Fibroblast of lung (primary cell): Measurements from ENCODE around the gene ANXA4. TPM values are rescaled to one million over a fixed set of nuclear protein-coding genes. Genes with fewer than 3 reads are reported as not detected.

Experiments used
- DNase-seq, 2 donors: peaks; one replicate each; pipeline versions ENCODE4 v3.0.0 to v3.0.0-alpha.2; 2010; ENCODE audit warnings: low read depth in 2 of 2
- H2AFZ ChIP-seq: 2 replicates; pipeline ENCODE4 v1.5.1; 2012; ENCODE audit warnings: low read length, control low read depth, inconsistent platforms
- H3K27ac ChIP-seq: 2 replicates; pipeline ENCODE4 v1.5.1; 2011; ENCODE audit warnings: low read length, control low read depth; ENCODE audit not compliant: insufficient read depth
- H3K27me3 ChIP-seq: 2 replicates; pipeline ENCODE4 v1.5.1; 2011; ENCODE audit warnings: mild to moderate bottlenecking, low read length; ENCODE audit not compliant: control insufficient read depth, insufficient read depth
- H3K36me3 ChIP-seq: 2 replicates; pipeline ENCODE4 v1.5.1; 2011; ENCODE audit warnings: low read length; ENCODE audit not compliant: control insufficient read depth, insufficient read depth
- H3K4me1 ChIP-seq: 2 replicates; pipeline ENCODE4 v1.5.1; 2011; ENCODE audit warnings: low read length; ENCODE audit not compliant: control insufficient read depth, insufficient read depth; ENCODE audit errors: extremely low read depth
- H3K4me2 ChIP-seq: 2 replicates; pipeline ENCODE4 v1.5.1; 2011; ENCODE audit warnings: low read length, control low read depth; ENCODE audit not compliant: insufficient read depth; ENCODE audit errors: extremely low read depth
- H3K4me3 ChIP-seq, 4 experiments: fragments of 200-600 bp in 1 of 4; sonication (generic) in 1 of 4; replicated peaks in 1 of 4; 2 replicates each; pipeline ENCODE4 v1.5.1; 2011 to 2016; ENCODE audit warnings: low read length in 4 of 4, low read depth in 3 of 4, mild to moderate bottlenecking in 3 of 4, control low read depth in 2 of 4, inconsistent platforms in 1 of 4, mixed read lengths in 1 of 4; ENCODE audit not compliant: insufficient read depth in 1 of 4; ENCODE audit errors: control extremely low read depth in 1 of 4
- H3K79me2 ChIP-seq: 2 replicates; pipeline ENCODE4 v1.5.1; 2012; ENCODE audit warnings: mild to moderate bottlenecking, low read length, inconsistent platforms; ENCODE audit not compliant: control insufficient read depth, insufficient read depth
- H3K9ac ChIP-seq: 2 replicates; pipeline ENCODE4 v1.5.1; 2011; ENCODE audit warnings: mild to moderate bottlenecking, low read length, control low read depth; ENCODE audit not compliant: insufficient read depth
- H3K9me3 ChIP-seq: 2 replicates; pipeline ENCODE4 v1.5.1; 2012; ENCODE audit warnings: low read depth, low read length; ENCODE audit not compliant: control insufficient read depth, insufficient read depth
- H4K20me1 ChIP-seq: 2 replicates; pipeline ENCODE4 v1.5.1; 2011; ENCODE audit warnings: low read length; ENCODE audit not compliant: control insufficient read depth, insufficient read depth; ENCODE audit errors: extremely low read depth
- EZH2 ChIP-seq: IDR thresholded peaks from 2 replicates; pipeline ENCODE4 v1.5.1; 2012; ENCODE audit warnings: low read length, control low read depth, mild to moderate bottlenecking; ENCODE audit errors: missing control alignments
- polyA plus RNA-seq, 2 donors: library from polyadenylated mRNA; depleted of rRNA in 1 of 2; stranded (reverse) in 1 of 2; unstranded in 1 of 2; fragments of >200 nt; gene quantifications; 2 replicates each; pipeline ENCODE4 v1.2.1, GENCODE V29; 2011 to 2012; ENCODE audit warnings: missing spikeins in 1 of 2
- total RNA-seq: library from RNA; depleted of rRNA; stranded (reverse); fragments of >200 nt; gene quantifications from 2 replicates; pipeline ENCODE4 v1.2.1, GENCODE V29; 2014
- TF ChIP-seq, protein P1 (sequence below), 2 donors: IDR thresholded peaks in 1 of 2; conservative IDR thresholded peaks in 1 of 2; 1 replicate in 1 of 2; 2 replicates in 1 of 2; pipeline ENCODE4 v1.5.1; 2011 to 2012; ENCODE audit warnings: low read length in 2 of 2, control low read depth in 1 of 2, inconsistent platforms in 1 of 2, low read depth in 1 of 2, mild to moderate bottlenecking in 1 of 2

Gene ANXA4
- total and polyA plus RNA-seq, 2 donors (not counting 1 experiment from before 2014, with no cell fraction given), result 98.4 to 114 TPM

DNA sequence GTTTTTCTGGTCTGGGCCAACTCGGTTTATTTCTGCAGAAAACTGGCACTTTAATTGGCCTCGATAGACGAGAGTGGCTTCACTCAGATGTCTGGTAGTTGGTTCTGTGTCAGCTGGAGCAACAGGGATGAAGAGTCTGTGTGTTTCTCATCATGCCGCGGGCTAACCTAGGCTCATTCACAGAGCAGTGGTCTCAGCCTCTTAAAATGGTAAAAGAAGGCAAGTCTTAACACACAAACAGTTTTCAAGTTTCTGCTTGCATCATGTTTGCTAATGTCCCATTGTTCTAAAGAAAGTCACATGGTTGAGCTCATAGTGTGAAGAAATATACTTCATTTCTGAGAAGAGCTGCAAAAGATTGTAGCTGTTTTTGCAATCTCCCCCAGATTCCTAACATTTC, 37.5 kb upstream of the ANXA4 start:
- no peak for TF ChIP-seq EZH2
- TF ChIP-seq, protein P1, sequence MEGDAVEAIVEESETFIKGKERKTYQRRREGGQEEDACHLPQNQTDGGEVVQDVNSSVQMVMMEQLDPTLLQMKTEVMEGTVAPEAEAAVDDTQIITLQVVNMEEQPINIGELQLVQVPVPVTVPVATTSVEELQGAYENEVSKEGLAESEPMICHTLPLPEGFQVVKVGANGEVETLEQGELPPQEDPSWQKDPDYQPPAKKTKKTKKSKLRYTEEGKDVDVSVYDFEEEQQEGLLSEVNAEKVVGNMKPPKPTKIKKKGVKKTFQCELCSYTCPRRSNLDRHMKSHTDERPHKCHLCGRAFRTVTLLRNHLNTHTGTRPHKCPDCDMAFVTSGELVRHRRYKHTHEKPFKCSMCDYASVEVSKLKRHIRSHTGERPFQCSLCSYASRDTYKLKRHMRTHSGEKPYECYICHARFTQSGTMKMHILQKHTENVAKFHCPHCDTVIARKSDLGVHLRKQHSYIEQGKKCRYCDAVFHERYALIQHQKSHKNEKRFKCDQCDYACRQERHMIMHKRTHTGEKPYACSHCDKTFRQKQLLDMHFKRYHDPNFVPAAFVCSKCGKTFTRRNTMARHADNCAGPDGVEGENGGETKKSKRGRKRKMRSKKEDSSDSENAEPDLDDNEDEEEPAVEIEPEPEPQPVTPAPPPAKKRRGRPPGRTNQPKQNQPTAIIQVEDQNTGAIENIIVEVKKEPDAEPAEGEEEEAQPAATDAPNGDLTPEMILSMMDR (conservative IDR thresholded peaks at IDR 0.05 in 1 of 2, IDR thresholded peaks at IDR 0.05 in 1 of 2; ENCODE audit: low read depth in 1 of 2, low read length in 2 of 2), result no peak
- H2AFZ ChIP-seq, result no peak overlapping the region
- no peak overlapping the region for H3K4me2 ChIP-seq
- H3K9me3 ChIP-seq, result no peaks in the 10 kb centered on the region
- H3K27me3 ChIP-seq, result no peaks in the 10 kb centered on the region
- no peaks in the 10 kb centered on the region for H4K20me1 ChIP-seq
- H3K9ac ChIP-seq, result no peak overlapping the region
- no peak overlapping the region for H3K27ac ChIP-seq
- no peaks in the 10 kb centered on the region for H3K4me1 ChIP-seq
- no peaks in the 10 kb centered on the region for H3K79me2 ChIP-seq
- DNase-seq, result no peak
- H3K4me3 ChIP-seq, result no peak overlapping the region
- no peaks in the 10 kb centered on the region for H3K36me3 ChIP-seq

DNA sequence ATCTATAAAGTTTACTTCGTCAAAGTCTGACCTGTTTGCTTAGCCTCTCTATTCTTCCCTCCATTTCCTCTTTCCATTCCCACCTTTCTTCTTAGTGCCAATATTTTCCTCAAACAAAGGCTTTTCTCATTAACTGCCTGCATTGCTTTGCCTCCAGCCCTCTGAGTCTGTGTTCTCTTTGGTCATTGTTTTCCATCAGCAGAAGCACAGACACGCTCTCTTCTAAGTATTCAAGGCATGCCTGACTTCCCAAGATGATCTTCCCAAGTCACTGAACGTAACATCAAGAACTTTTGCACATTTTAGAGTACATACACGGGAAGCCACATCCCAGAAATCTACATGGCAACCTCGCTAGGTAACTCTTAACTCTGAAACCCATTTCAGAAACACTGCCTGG, 32.6 kb upstream of the ANXA4 start:
- Histone ChIP-seq H3K27ac (no peak overlapping the region), H3K4me3 (no peak overlapping the region), H3K4me1 (no peaks in the 10 kb centered on the region), H2AFZ (no peak overlapping the region), H3K27me3 (no peaks in the 10 kb centered on the region), H3K9me3 (no peaks in the 10 kb centered on the region), H3K36me3 (no peaks in the 10 kb centered on the region), H4K20me1 (no peaks in the 10 kb centered on the region), H3K79me2 (no peaks in the 10 kb centered on the region), H3K9ac (no peak overlapping the region), H3K4me2 (no peak overlapping the region)
- TF ChIP-seq, protein P1 (conservative IDR thresholded peaks at IDR 0.05 in 1 of 2, IDR thresholded peaks at IDR 0.05 in 1 of 2; ENCODE audit: low read depth in 1 of 2, low read length in 2 of 2), result no peak
- TF ChIP-seq EZH2, result no peak
- DNase-seq, result peak in 1 of 2 donors; percentile 32

DNA sequence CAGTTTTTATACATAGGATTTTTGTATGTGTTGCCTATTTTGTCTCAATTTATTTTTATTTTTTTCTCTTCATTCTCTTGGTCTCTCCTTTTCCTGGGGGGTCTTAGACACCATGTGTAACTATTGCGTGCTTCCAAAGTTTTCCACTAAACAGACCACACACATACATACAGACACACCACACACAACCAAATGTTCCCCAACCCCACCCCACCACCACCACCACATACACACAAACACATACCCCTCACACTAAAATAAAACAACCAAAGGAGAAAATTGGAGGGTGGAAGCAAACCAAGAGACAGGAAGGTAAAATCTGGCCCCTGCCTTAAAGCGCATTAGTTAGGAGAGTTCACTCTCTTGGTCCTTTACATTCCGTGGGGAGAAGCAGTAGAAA, 30.0 kb upstream of the ANXA4 start:
- Histone ChIP-seq H3K27ac (no peak overlapping the region), H3K27me3 (no peaks in the 10 kb centered on the region), H3K79me2 (no peaks in the 10 kb centered on the region), H3K9ac (no peak overlapping the region), H3K9me3 (no peaks in the 10 kb centered on the region), H3K4me3 (no peak overlapping the region), H3K36me3 (no peaks in the 10 kb centered on the region), H3K4me1 (peaks cover 2% of the 10 kb centered on the region), H3K4me2 (no peak overlapping the region), H2AFZ (no peak overlapping the region), H4K20me1 (no peaks in the 10 kb centered on the region)
- no peak for TF ChIP-seq EZH2
- TF ChIP-seq, protein P1 (conservative IDR thresholded peaks at IDR 0.05 in 1 of 2, IDR thresholded peaks at IDR 0.05 in 1 of 2; ENCODE audit: low read depth in 1 of 2, low read length in 2 of 2), result no peak
- no peak for DNase-seq
